ENCODE measurements around the gene IQSEC2. TPM values are rescaled to one million over a fixed set of nuclear protein-coding genes. Genes with fewer than 3 reads are reported as not detected.

The IQSEC2 gene
- total and polyA plus RNA-seq, 9 of the 15 experiments (the other 6 are each of a cell fraction or from before 2014, with no cell fraction given): 2.7 to 41.8 (median 20.1) TPM

- no peak overlapping the region for H3K4me3 ChIP-seq
- CTCF ChIA-PET (ENCODE audit: low intra/inter-chr PET ratio): no interaction called here
- no peaks in the 10 kb centered on the region for H3K9me1 ChIP-seq (ENCODE audit: control insufficient read depth, insufficient read depth, low read length)
- no peak overlapping the region for H3K27ac ChIP-seq (ENCODE audit: extremely low read depth, low read depth, low read length)
- intact Hi-C loops (cut with micrococcal nuclease) (loop anchor here (10.0 kb wide), 1 partner anchor 525 kb away; no protein-coding TSS in a partner anchor), in situ Hi-C loops (cut with MboI) (no loop called here)
- peak; percentile 57 for TF ChIP-seq CBX2 (IDR thresholded peaks at IDR 0.05; ENCODE audit: insufficient read depth, low read length, poor library complexity, severe bottlenecking)
- TF ChIP-seq ZNF592 (IDR thresholded peaks at IDR 0.05): no peak
- H3K9me3 ChIP-seq (replicated peaks; ENCODE audit: control insufficient read depth, insufficient read depth, low read depth, low read length): no peaks in the 10 kb centered on the region
- no peak overlapping the region for H2AFZ ChIP-seq (ENCODE audit: low read depth, low read length)
- no peaks in the 10 kb centered on the region for H3K27me3 ChIP-seq (ENCODE audit: control insufficient read depth in 2 of 2, insufficient read depth in 2 of 2, low read length in 2 of 2)
- ATAC-seq (no peak), FAIRE-seq (peak; percentile 69), DNase-seq (ENCODE audit: extremely low read depth in 1 of 4, low spot score in 3 of 4) (no peak)
- no peak overlapping the region for H3K4me2 ChIP-seq (ENCODE audit: insufficient read depth, low read length)
- POLR2A ChIA-PET: interaction anchor here (0.9 to 1.0 kb wide), 2 partner anchors 38 to 113 kb away, joined by 3 read pairs; partner anchors contain the start of genes RIBC1 and SMC1A
- H4K20me1 ChIP-seq (replicated peaks; ENCODE audit: control insufficient read depth, insufficient read depth, low read length): no peaks in the 10 kb centered on the region
- H3K9ac ChIP-seq (ENCODE audit: insufficient read depth in 1 of 2, low read depth in 2 of 2, low read length in 2 of 2): no peak overlapping the region
- WGBS (ENCODE audit: insufficient coverage, low coverage, missing lambda C conversion rate): 4% methylated on average over 7 of the region's 7 CpGs
- no peaks in the 10 kb centered on the region for H3K79me2 ChIP-seq (ENCODE audit: control insufficient read depth, insufficient read depth, low read length)
- no TSS peak for BruUV-seq (replicated peaks)
- H3K4me1 ChIP-seq (replicated peaks in 1 of 2; ENCODE audit: control insufficient read depth in 2 of 2, insufficient read depth in 2 of 2, low read length in 2 of 2): peaks cover 4 to 5% of the 10 kb centered on the region in 2 experiments; a peak in 4 of 5 replicates
- no peaks in the 10 kb centered on the region for H3K36me3 ChIP-seq (ENCODE audit: control insufficient read depth, insufficient read depth, low read length)
Measured at GRCh38 chrX:53309837-53310236, 28.5 kb upstream of the IQSEC2 start.

All from K562 (cell line).